GM19452 (cell line): Measurements from ENCODE around the gene KLKB1.
"Not testable (repeated sequence)": the region's sequence is repeated elsewhere in the genome, so short reads cannot be mapped to it uniquely, and the experiment has no call there.

Experiments used
- ATAC-seq: cut with Tn5 transposase; IDR thresholded peaks from one replicate; pipeline ENCODE4 v1.9.1; 2021; ENCODE audit not compliant: unreplicated experiment

Gene KLKB1

GRCh38 chr4:186226521-186227189 is 652 bp upstream of the KLKB1 start:
- ATAC-seq, result no peak

- no peak for ATAC-seq
These were observed 622 bp downstream of the KLKB1 start for GRCh38 chr4:186227744-186228513.

GRCh38 chr4:186228514-186228894 is 1.2 kb downstream of the KLKB1 start:
- no peak for ATAC-seq

- no peak for ATAC-seq
These were observed 7.1 kb downstream of the KLKB1 start for GRCh38 chr4:186234367-186234766.

- ATAC-seq, result no peak
These were observed 8.8 kb downstream of the KLKB1 start for GRCh38 chr4:186236126-186236525.

GRCh38 chr4:186240452-186240847 is 13.1 kb downstream of the KLKB1 start:
- ATAC-seq, result no peak

GRCh38 chr4:186240848-186241491 is 13.7 kb downstream of the KLKB1 start:
- ATAC-seq, result no peak

GRCh38 chr4:186241616-186242015 is 14.3 kb downstream of the KLKB1 start:
- ATAC-seq, result no peak

- ATAC-seq, result not testable (repeated sequence)
These were observed 14.7 kb downstream of the KLKB1 start for GRCh38 chr4:186242031-186242430.

GRCh38 chr4:186243331-186243730 is 16.0 kb downstream of the KLKB1 start:
- no peak for ATAC-seq

GRCh38 chr4:186244835-186245234 is 17.5 kb downstream of the KLKB1 start:
- no peak for ATAC-seq

- not testable (repeated sequence) for ATAC-seq
These were observed 19.9 kb downstream of the KLKB1 start for GRCh38 chr4:186247062-186247752.

- no peak for ATAC-seq
These were observed 21.3 kb downstream of the KLKB1 start for GRCh38 chr4:186248643-186249042.

GRCh38 chr4:186249785-186250754 is 22.8 kb downstream of the KLKB1 start:
- no peak for ATAC-seq

- ATAC-seq, result no peak
These were observed 23.5 kb downstream of the KLKB1 start for GRCh38 chr4:186250760-186251159.

GRCh38 chr4:186255122-186255521 is 27.8 kb downstream of the KLKB1 start:
- ATAC-seq, result no peak

GRCh38 chr4:186258216-186258811 is 31.0 kb downstream of the KLKB1 start:
- no peak for ATAC-seq

- no peak for ATAC-seq
These were observed 32.8 kb downstream of the KLKB1 start for GRCh38 chr4:186260117-186260503.

GRCh38 chr4:186260504-186261448 is 33.5 kb downstream of the KLKB1 start:
- ATAC-seq, result no peak
